HepG2 (cell line): ENCODE results near the gene CISD3. TPM values are rescaled to one million over a fixed set of nuclear protein-coding genes. Genes with fewer than 3 reads are reported as not detected.
A peak's percentile ranks its signal among the peaks of the same experiment; 100 is the strongest.

Source experiments
- ATF4 ChIP-seq, 2 experiments: fragments of 450-650 bp in 1 of 2; sonication (generic) in 1 of 2; formaldehyde crosslinking; IDR thresholded peaks; 2 replicates each; pipeline versions ENCODE4 v1.5.0 to v1.8.0; 2020 to 2022; ENCODE audit warnings: mild to moderate bottlenecking in 1 of 2, missing genetic modification reagents in 1 of 2
- CC2D1A ChIP-seq: sonication (generic); formaldehyde crosslinking; IDR thresholded peaks from 2 replicates; pipeline ENCODE4 v1.8.1; 2023; ENCODE audit warnings: mild to moderate bottlenecking, missing genetic modification reagents
- MED8 ChIP-seq: sonication (generic); formaldehyde crosslinking; IDR thresholded peaks from 2 replicates; pipeline ENCODE4 v1.8.1; 2023; ENCODE audit warnings: mild to moderate bottlenecking, missing genetic modification reagents; ENCODE audit not compliant: insufficient replicate concordance
- MEIS1 ChIP-seq: sonication (generic); formaldehyde crosslinking; IDR thresholded peaks from 2 replicates; pipeline ENCODE4 v1.9.0; 2021; ENCODE audit warnings: mild to moderate bottlenecking, missing genetic modification reagents, moderate library complexity, borderline replicate concordance
- NCOA2 ChIP-seq: sonication (generic); formaldehyde crosslinking; IDR thresholded peaks from 2 replicates; pipeline ENCODE4 v1.8.0; 2022; ENCODE audit warnings: inconsistent platforms
- NR2C2 ChIP-seq: sonication (generic); formaldehyde crosslinking; IDR thresholded peaks from 2 replicates; pipeline ENCODE4 v1.4.0; 2020; ENCODE audit warnings: missing genetic modification reagents, mild to moderate bottlenecking, moderate library complexity, borderline replicate concordance
- NR2F1 ChIP-seq, 2 experiments: fragments of 450-650 bp in 1 of 2; formaldehyde crosslinking in 1 of 2; IDR thresholded peaks; 2 replicates each; pipeline versions ENCODE4 v1.5.0 to v1.6.1; 2016 to 2020; ENCODE audit warnings: mild to moderate bottlenecking in 1 of 2, missing compliant biosample characterization in 1 of 2, missing genetic modification reagents in 1 of 2, moderate library complexity in 1 of 2
- PLRG1 ChIP-seq: fragments of 450-650 bp; conservative IDR thresholded peaks from 2 replicates; pipeline ENCODE4 v1.6.1; 2016
- SIN3A ChIP-seq: IDR thresholded peaks from 2 replicates; pipeline ENCODE4 v1.6.1; 2011; ENCODE audit warnings: low read depth, mild to moderate bottlenecking, control low read depth, low read length, borderline replicate concordance
- TCF7L2 ChIP-seq: IDR thresholded peaks from 2 replicates; pipeline ENCODE4 v1.6.1; 2011; ENCODE audit warnings: mild to moderate bottlenecking, low read depth, low read length, moderate library complexity
- WIZ ChIP-seq: sonication (generic); formaldehyde crosslinking; IDR thresholded peaks from 2 replicates; pipeline ENCODE4 v1.5.1; 2020; ENCODE audit warnings: mild to moderate bottlenecking, missing genetic modification reagents
- ZBTB44 ChIP-seq: sonication (generic); formaldehyde crosslinking; IDR thresholded peaks from 2 replicates; pipeline ENCODE4 v1.4.0; 2020; ENCODE audit warnings: missing genetic modification reagents
- ZNF275 ChIP-seq: sonication (generic); formaldehyde crosslinking; IDR thresholded peaks from 2 replicates; pipeline ENCODE4 v1.8.0; 2022; ENCODE audit warnings: missing genetic modification reagents, mild to moderate bottlenecking, inconsistent platforms, borderline replicate concordance
- ZNF569 ChIP-seq: sonication (generic); formaldehyde crosslinking; IDR thresholded peaks from 2 replicates; pipeline ENCODE4 v1.5.0; 2020; ENCODE audit warnings: mild to moderate bottlenecking, missing genetic modification reagents, moderate library complexity, borderline replicate concordance
- ZNF83 ChIP-seq: sonication (generic); formaldehyde crosslinking; IDR thresholded peaks from 2 replicates; pipeline ENCODE4 v1.4.0; 2020; ENCODE audit warnings: missing genetic modification reagents, mild to moderate bottlenecking, borderline replicate concordance
- polyA plus RNA-seq, 8 experiments: library from polyadenylated mRNA; depleted of rRNA in 3 of 8; stranded (reverse) in 7 of 8; unstranded in 1 of 8; fragments of >200 nt; fragmentation: Illumina TruSeq in 4 of 8; extraction: Trizol in 4 of 8; gene quantifications; 2 replicates each; pipeline versions ENCODE4 v1.2.1 to v1.2.3, GENCODE V29; 2011 to 2016; ENCODE audit warnings: low read depth in 4 of 8, missing spikeins in 1 of 8, mixed read lengths in 1 of 8; ENCODE audit not compliant: insufficient read depth in 1 of 8
- total RNA-seq, 5 experiments: library from RNA; depleted of rRNA; stranded (reverse); fragments of >200 nt; fragmentation: Illumina TruSeq; extraction: Trizol; gene quantifications; 2 replicates each; pipeline ENCODE4 v1.2.3, GENCODE V29; 2016; ENCODE audit warnings: low read depth in 1 of 5
- TF ChIP-seq, protein P1 (sequence below): sonication (generic); formaldehyde crosslinking; IDR thresholded peaks from 2 replicates; pipeline ENCODE4 v1.4.0; 2020; ENCODE audit warnings: mild to moderate bottlenecking, missing genetic modification reagents
- TF ChIP-seq, protein P2 (sequence below): sonication (generic); formaldehyde crosslinking; conservative IDR thresholded peaks from 2 replicates; pipeline ENCODE4 v1.8.0; 2022; ENCODE audit warnings: missing genetic modification reagents

CISD3 gene
- total and polyA plus RNA-seq, 2 of the 13 experiments (the other 11 are each of a cell fraction or from before 2014, with no cell fraction given) = 30.0 to 34.1 TPM

- TF ChIP-seq, protein P1, sequence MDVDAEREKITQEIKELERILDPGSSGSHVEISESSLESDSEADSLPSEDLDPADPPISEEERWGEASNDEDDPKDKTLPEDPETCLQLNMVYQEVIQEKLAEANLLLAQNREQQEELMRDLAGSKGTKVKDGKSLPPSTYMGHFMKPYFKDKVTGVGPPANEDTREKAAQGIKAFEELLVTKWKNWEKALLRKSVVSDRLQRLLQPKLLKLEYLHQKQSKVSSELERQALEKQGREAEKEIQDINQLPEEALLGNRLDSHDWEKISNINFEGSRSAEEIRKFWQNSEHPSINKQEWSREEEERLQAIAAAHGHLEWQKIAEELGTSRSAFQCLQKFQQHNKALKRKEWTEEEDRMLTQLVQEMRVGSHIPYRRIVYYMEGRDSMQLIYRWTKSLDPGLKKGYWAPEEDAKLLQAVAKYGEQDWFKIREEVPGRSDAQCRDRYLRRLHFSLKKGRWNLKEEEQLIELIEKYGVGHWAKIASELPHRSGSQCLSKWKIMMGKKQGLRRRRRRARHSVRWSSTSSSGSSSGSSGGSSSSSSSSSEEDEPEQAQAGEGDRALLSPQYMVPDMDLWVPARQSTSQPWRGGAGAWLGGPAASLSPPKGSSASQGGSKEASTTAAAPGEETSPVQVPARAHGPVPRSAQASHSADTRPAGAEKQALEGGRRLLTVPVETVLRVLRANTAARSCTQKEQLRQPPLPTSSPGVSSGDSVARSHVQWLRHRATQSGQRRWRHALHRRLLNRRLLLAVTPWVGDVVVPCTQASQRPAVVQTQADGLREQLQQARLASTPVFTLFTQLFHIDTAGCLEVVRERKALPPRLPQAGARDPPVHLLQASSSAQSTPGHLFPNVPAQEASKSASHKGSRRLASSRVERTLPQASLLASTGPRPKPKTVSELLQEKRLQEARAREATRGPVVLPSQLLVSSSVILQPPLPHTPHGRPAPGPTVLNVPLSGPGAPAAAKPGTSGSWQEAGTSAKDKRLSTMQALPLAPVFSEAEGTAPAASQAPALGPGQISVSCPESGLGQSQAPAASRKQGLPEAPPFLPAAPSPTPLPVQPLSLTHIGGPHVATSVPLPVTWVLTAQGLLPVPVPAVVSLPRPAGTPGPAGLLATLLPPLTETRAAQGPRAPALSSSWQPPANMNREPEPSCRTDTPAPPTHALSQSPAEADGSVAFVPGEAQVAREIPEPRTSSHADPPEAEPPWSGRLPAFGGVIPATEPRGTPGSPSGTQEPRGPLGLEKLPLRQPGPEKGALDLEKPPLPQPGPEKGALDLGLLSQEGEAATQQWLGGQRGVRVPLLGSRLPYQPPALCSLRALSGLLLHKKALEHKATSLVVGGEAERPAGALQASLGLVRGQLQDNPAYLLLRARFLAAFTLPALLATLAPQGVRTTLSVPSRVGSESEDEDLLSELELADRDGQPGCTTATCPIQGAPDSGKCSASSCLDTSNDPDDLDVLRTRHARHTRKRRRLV (CRISPR knock-in tag) = peak; percentile 34; the same call in 1 of the 2 replicates
- TF ChIP-seq, protein P2, sequence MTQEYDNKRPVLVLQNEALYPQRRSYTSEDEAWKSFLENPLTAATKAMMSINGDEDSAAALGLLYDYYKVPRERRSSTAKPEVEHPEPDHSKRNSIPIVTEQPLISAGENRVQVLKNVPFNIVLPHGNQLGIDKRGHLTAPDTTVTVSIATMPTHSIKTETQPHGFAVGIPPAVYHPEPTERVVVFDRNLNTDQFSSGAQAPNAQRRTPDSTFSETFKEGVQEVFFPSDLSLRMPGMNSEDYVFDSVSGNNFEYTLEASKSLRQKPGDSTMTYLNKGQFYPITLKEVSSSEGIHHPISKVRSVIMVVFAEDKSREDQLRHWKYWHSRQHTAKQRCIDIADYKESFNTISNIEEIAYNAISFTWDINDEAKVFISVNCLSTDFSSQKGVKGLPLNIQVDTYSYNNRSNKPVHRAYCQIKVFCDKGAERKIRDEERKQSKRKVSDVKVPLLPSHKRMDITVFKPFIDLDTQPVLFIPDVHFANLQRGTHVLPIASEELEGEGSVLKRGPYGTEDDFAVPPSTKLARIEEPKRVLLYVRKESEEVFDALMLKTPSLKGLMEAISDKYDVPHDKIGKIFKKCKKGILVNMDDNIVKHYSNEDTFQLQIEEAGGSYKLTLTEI (CRISPR knock-in tag) = no peak
- TF ChIP-seq PLRG1 (no peak), ZNF83 (0 out of 2 replicates have a peak, but pooled peaks have one; percentile 56), CC2D1A (CRISPR knock-in tag) (peak; percentile 18; the same call in 1 of the 2 replicates), NR2C2 (CRISPR knock-in tag) (peak; percentile 69), MED8 (CRISPR knock-in tag) (peak; percentile 89), NCOA2 (CRISPR knock-in tag) (peak; percentile 68; the same call in 1 of the 2 replicates), ZNF569 (CRISPR knock-in tag) (no peak), ZBTB44 (CRISPR knock-in tag) (no peak), TCF7L2 (no peak), NR2F1 (CRISPR knock-in tag; IDR thresholded peaks at IDR 0.05) (peak in 1 of 2 experiments; percentile 21; a peak in 1 of 4 replicates), SIN3A (peak; percentile 82), MEIS1 (CRISPR knock-in tag) (peak; percentile 70), ZNF275 (peak; percentile 63; the same call in 1 of the 2 replicates), WIZ (CRISPR knock-in tag) (no peak), ATF4 (CRISPR knock-in tag; IDR thresholded peaks at IDR 0.05) (peak in 1 of 2 experiments; percentile 18; a peak in 1 of 4 replicates)
Observed at GRCh38 chr17:38749223-38750043, 19.3 kb downstream of the CISD3 start (continued).
